CD4-positive, CD25-positive, alpha-beta regulatory T cell (primary cell): ENCODE data around the gene TMEM134. TPM values are rescaled to one million over a fixed set of nuclear protein-coding genes. Genes with fewer than 3 reads are reported as not detected.
"Not testable (repeated sequence)": the region's sequence is repeated elsewhere in the genome, so short reads cannot be mapped to it uniquely, and the experiment has no call there.

ENCODE experiments used
- ATAC-seq, 2 donors: fragments of 150-1000 bp; cut with Tn5 transposase; one replicate each; pipeline ENCODE4 v1.10.0; 2021; ENCODE audit warnings: low read depth in 2 of 2, moderate number of reproducible peaks in 2 of 2, moderate library complexity in 1 of 2
- DNase-seq, 3 donors: peaks; one replicate each; pipeline versions ENCODE4 v3.0.0 to v3.0.0-alpha.2; 2012 to 2022; ENCODE audit warnings: mixed read lengths in 1 of 3
- H3K27ac ChIP-seq: one replicate; pipeline ENCODE4 v1.7.0; 2013; ENCODE audit warnings: mild to moderate bottlenecking, low read length; ENCODE audit not compliant: insufficient read depth, poor library complexity, severe bottlenecking
- H3K27me3 ChIP-seq: one replicate; pipeline ENCODE4 v1.7.0; 2013; ENCODE audit warnings: low read length; ENCODE audit not compliant: control insufficient read depth, insufficient read depth
- H3K36me3 ChIP-seq: one replicate; pipeline ENCODE4 v1.7.0; 2013; ENCODE audit warnings: mild to moderate bottlenecking, low read length, moderate library complexity; ENCODE audit not compliant: control insufficient read depth, insufficient read depth
- H3K4me1 ChIP-seq: 2 replicates; pipeline ENCODE4 v1.7.0; 2013; ENCODE audit warnings: mild to moderate bottlenecking, low read length; ENCODE audit not compliant: insufficient read depth, control insufficient read depth, poor library complexity, severe bottlenecking
- H3K4me3 ChIP-seq: one replicate; pipeline ENCODE4 v1.7.0; 2013; ENCODE audit warnings: low read depth, mild to moderate bottlenecking, low read length, moderate library complexity
- H3K9me3 ChIP-seq, 2 experiments: 1 replicate in 1 of 2; 2 replicates in 1 of 2; pipeline ENCODE4 v1.7.0; 2013; ENCODE audit warnings: low read length in 2 of 2, mild to moderate bottlenecking in 1 of 2, moderate library complexity in 1 of 2; ENCODE audit not compliant: control insufficient read depth in 2 of 2
- H3K27ac Mint-ChIP-seq, 3 donors: one replicate each; pipeline ENCODE4 v1.8.0; 2020 to 2022; ENCODE audit warnings: mild to moderate bottlenecking in 3 of 3, mixed read lengths in 3 of 3, moderate library complexity in 2 of 3
- H3K27me3 Mint-ChIP-seq: one replicate; pipeline ENCODE4 v1.8.0; 2022; ENCODE audit warnings: mild to moderate bottlenecking, mixed read lengths
- H3K36me3 Mint-ChIP-seq: one replicate; pipeline ENCODE4 v1.8.0; 2020; ENCODE audit warnings: mixed read lengths
- H3K4me1 Mint-ChIP-seq, 4 donors: one replicate each; pipeline ENCODE4 v1.8.0; 2020 to 2022; ENCODE audit warnings: mixed read lengths in 4 of 4, mild to moderate bottlenecking in 1 of 4
- H3K4me3 Mint-ChIP-seq, 4 donors: one replicate each; pipeline ENCODE4 v1.8.0; 2020 to 2022; ENCODE audit warnings: mild to moderate bottlenecking in 4 of 4, mixed read lengths in 4 of 4, moderate library complexity in 3 of 4
- H3K9me3 Mint-ChIP-seq, 7 donors: one replicate each; pipeline ENCODE4 v1.8.0; 2020 to 2022; ENCODE audit warnings: mixed read lengths in 7 of 7, mild to moderate bottlenecking in 3 of 7, moderate library complexity in 2 of 7
- polyA plus RNA-seq, 4 donors: library from polyadenylated mRNA; unstranded; fragments of 300-500 nt; fragmentation: Illumina TruSeq; gene quantifications; one replicate each; pipeline ENCODE4 v1.2.3, GENCODE V29; 2021
- total RNA-seq: library from RNA; stranded (reverse); gene quantifications from one replicate; pipeline ENCODE4 v1.2.3, GENCODE V29; 2022

The TMEM134 gene
- total and polyA plus RNA-seq, 5 donors from 2014 or later, result 48.7 to 228 (median 158) TPM

GRCh38 chr11:67476692-67477091, 7.6 kb upstream of the TMEM134 start:
- not testable (repeated sequence) for H3K27ac Mint-ChIP-seq, H3K9me3 ChIP-seq, H3K36me3 ChIP-seq, H3K36me3 Mint-ChIP-seq, ATAC-seq, H3K27me3 ChIP-seq, H3K9me3 Mint-ChIP-seq, H3K4me3 ChIP-seq, H3K27me3 Mint-ChIP-seq, H3K4me1 Mint-ChIP-seq, H3K27ac ChIP-seq, H3K4me1 ChIP-seq
- H3K4me3 Mint-ChIP-seq, result peak overlapping the region in 1 of 4 donors; percentile 41
- peak in 1 of 3 donors; percentile 25 for DNase-seq

GRCh38 chr11:67472882-67473281, 3.8 kb upstream of the TMEM134 start:
- peaks cover 3 to 12% (median 8%) of the 10 kb centered on the region in 4 donors for H3K4me1 Mint-ChIP-seq
- DNase-seq, result no peak
- no peaks in the 10 kb centered on the region for H3K9me3 Mint-ChIP-seq
- ATAC-seq, result no peak
- H3K27me3 ChIP-seq, result no peaks in the 10 kb centered on the region
- H3K4me3 ChIP-seq, result no peak overlapping the region
- no peak overlapping the region for H3K27ac ChIP-seq
- no peaks in the 10 kb centered on the region for H3K9me3 ChIP-seq
- no peaks in the 10 kb centered on the region for H3K27me3 Mint-ChIP-seq
- H3K36me3 Mint-ChIP-seq, result no peaks in the 10 kb centered on the region
- H3K36me3 ChIP-seq, result no peaks in the 10 kb centered on the region
- H3K4me1 ChIP-seq, result peaks cover 13% of the 10 kb centered on the region
- no peak overlapping the region for H3K27ac Mint-ChIP-seq
- peak overlapping the region in 1 of 4 donors; percentile 92 for H3K4me3 Mint-ChIP-seq

- no peak overlapping the region for H3K27ac ChIP-seq
- peak overlapping the region in 3 of 4 donors; percentile 83 to 97 (median 92) for H3K4me3 Mint-ChIP-seq
- H3K27ac Mint-ChIP-seq, result peak overlapping the region; percentile 26 to 91 (median 88)
- ATAC-seq (no peak), DNase-seq (no peak)
- no peaks in the 10 kb centered on the region for H3K9me3 ChIP-seq
- no peaks in the 10 kb centered on the region for H3K27me3 Mint-ChIP-seq
- H3K27me3 ChIP-seq, result no peaks in the 10 kb centered on the region
- H3K4me3 ChIP-seq, result no peak overlapping the region
- no peaks in the 10 kb centered on the region for H3K9me3 Mint-ChIP-seq
- no peaks in the 10 kb centered on the region for H3K36me3 ChIP-seq
- peaks cover 35% of the 10 kb centered on the region for H3K4me1 ChIP-seq
- no peaks in the 10 kb centered on the region for H3K36me3 Mint-ChIP-seq
- H3K4me1 Mint-ChIP-seq, result peaks cover 3 to 30% (median 11%) of the 10 kb centered on the region in 4 donors
These were observed 1.4 kb upstream of the TMEM134 start for GRCh38 chr11:67470337-67471002.

- peak overlapping the region; percentile 83 to 97 (median 90) for H3K4me3 Mint-ChIP-seq
- H3K27ac Mint-ChIP-seq, result peak overlapping the region; percentile 88 to 91 (median 91)
- H3K27ac ChIP-seq, result peak overlapping the region; percentile 80
- peaks cover 5 to 38% (median 16%) of the 10 kb centered on the region in 4 donors for H3K4me1 Mint-ChIP-seq
- H3K27me3 ChIP-seq, result no peaks in the 10 kb centered on the region
- no peaks in the 10 kb centered on the region for H3K9me3 ChIP-seq
- H3K4me3 ChIP-seq, result peak overlapping the region; percentile 67
- H3K4me1 ChIP-seq, result peaks cover 43% of the 10 kb centered on the region
- no peaks in the 10 kb centered on the region for H3K9me3 Mint-ChIP-seq
- H3K36me3 ChIP-seq, result no peaks in the 10 kb centered on the region
- ATAC-seq (no peak), DNase-seq (no peak)
- no peaks in the 10 kb centered on the region for H3K27me3 Mint-ChIP-seq
- no peaks in the 10 kb centered on the region for H3K36me3 Mint-ChIP-seq
These were observed 409 bp upstream of the TMEM134 start for GRCh38 chr11:67469508-67469811.

GRCh38 chr11:67468456-67468758, 644 bp downstream of the TMEM134 start:
- H3K27ac Mint-ChIP-seq, result peak overlapping the region; percentile 87 to 95 (median 92)
- Histone ChIP-seq H3K27ac (peak overlapping the region; percentile 80), H3K27me3 (no peaks in the 10 kb centered on the region), H3K4me1 (peaks cover 50% of the 10 kb centered on the region), H3K9me3 (no peaks in the 10 kb centered on the region), H3K36me3 (no peaks in the 10 kb centered on the region), H3K4me3 (peak overlapping the region; percentile 76)
- DNase-seq (peak in 1 of 3 donors; percentile 27), ATAC-seq (no peak)
- H3K27me3 Mint-ChIP-seq, result no peaks in the 10 kb centered on the region
- H3K4me1 Mint-ChIP-seq, result peaks cover 5 to 46% (median 15%) of the 10 kb centered on the region in 4 donors
- no peaks in the 10 kb centered on the region for H3K36me3 Mint-ChIP-seq
- no peaks in the 10 kb centered on the region for H3K9me3 Mint-ChIP-seq
- H3K4me3 Mint-ChIP-seq, result peak overlapping the region; percentile 91 to 97 (median 92)

GRCh38 chr11:67468056-67468455, 995 bp downstream of the TMEM134 start:
- Histone ChIP-seq H3K36me3 (no peaks in the 10 kb centered on the region), H3K4me1 (peaks cover 50% of the 10 kb centered on the region), H3K27me3 (no peaks in the 10 kb centered on the region), H3K4me3 (peak overlapping the region; percentile 76), H3K9me3 (no peaks in the 10 kb centered on the region), H3K27ac (peak overlapping the region; percentile 80)
- Mint-ChIP-seq H3K27ac (peak overlapping the region in 2 of 3 donors; percentile 92 to 95), H3K4me3 (peak overlapping the region; percentile 91 to 97 (median 92)), H3K9me3 (no peaks in the 10 kb centered on the region), H3K4me1 (peaks cover 5 to 46% (median 15%) of the 10 kb centered on the region in 4 donors), H3K27me3 (no peaks in the 10 kb centered on the region), H3K36me3 (no peaks in the 10 kb centered on the region)
- no peak for DNase-seq
- no peak for ATAC-seq

- Mint-ChIP-seq H3K27ac (peak overlapping the region; percentile 88 to 96 (median 92)), H3K36me3 (no peaks in the 10 kb centered on the region), H3K27me3 (no peaks in the 10 kb centered on the region), H3K4me3 (peak overlapping the region; percentile 91 to 97 (median 92)), H3K4me1 (peaks cover 5 to 49% (median 15%) of the 10 kb centered on the region in 4 donors), H3K9me3 (no peaks in the 10 kb centered on the region)
- H3K4me3 ChIP-seq, result no peak overlapping the region
- H3K36me3 ChIP-seq, result no peaks in the 10 kb centered on the region
- no peaks in the 10 kb centered on the region for H3K27me3 ChIP-seq
- ATAC-seq (no peak), DNase-seq (no peak)
- H3K4me1 ChIP-seq, result peaks cover 50% of the 10 kb centered on the region
- peak overlapping the region; percentile 80 for H3K27ac ChIP-seq
- H3K9me3 ChIP-seq, result no peaks in the 10 kb centered on the region
These were observed 1.9 kb downstream of the TMEM134 start for GRCh38 chr11:67466962-67467771.
